Muscle of back (tissue), 10 donors: Measurements from ENCODE around the gene CES5A. TPM values are rescaled to one million over a fixed set of nuclear protein-coding genes. Genes with fewer than 3 reads are reported as not detected.

Experiments
- polyA plus RNA-seq, 10 donors: library from polyadenylated mRNA; unstranded; fragments of 120-200 nt; gene quantifications; one replicate each; pipeline ENCODE4 v1.2.1, GENCODE V29; 2013; ENCODE audit not compliant: insufficient read length in 10 of 10

The CES5A gene
- polyA plus RNA-seq, 10 donors: 0.14 TPM; not detected in 9

Other genes with a start within 250 kb of the CES5A start
- gene SLC6A2, start 219.4 kb downstream of the CES5A start, polyA plus RNA-seq: 1 to 10 TPM in 9 of 10 donors, under 1 TPM in 1; 0.80 to 2.7 (median 1.8) TPM
- 1 to 10 TPM in 5 of 10 donors, under 1 TPM in 5; 0.35 to 1.4 (median 0.93) TPM for gene CES1, start 42.3 kb downstream of the CES5A start, polyA plus RNA-seq